B cell (primary cell): ENCODE data around the gene FRMPD4. TPM values are rescaled to one million over a fixed set of nuclear protein-coding genes. Genes with fewer than 3 reads are reported as not detected.

Experiments
- ATAC-seq: fragments of 200-7000 bp; cut with Tn5 transposase; one replicate; pipeline ENCODE4 v1.10.0; 2021; ENCODE audit warnings: low read depth, mild to moderate bottlenecking, moderate number of reproducible peaks, moderate library complexity
- CTCF ChIA-PET: fragments of 350-600 bp; sonication (Branson Sonifier 250); formaldehyde crosslinking; loops from one replicate; lab custom pipeline; 2021; ENCODE audit warnings: antibody characterized with exemption, inconsistent platforms; lab: Charles Lee
- POLR2A ChIA-PET: fragments of 350-600 bp; sonication (Branson Sonifier 250); formaldehyde crosslinking; loops from one replicate; lab custom pipeline; 2021; ENCODE audit warnings: antibody characterized with exemption; lab: Charles Lee
- DNase-seq: peaks from one replicate; pipeline ENCODE4 v3.0.0; 2013
- H2AFZ ChIP-seq: 2 replicates; pipeline ENCODE4 v1.6.1; 2012; ENCODE audit warnings: mild to moderate bottlenecking, low read depth, low read length; ENCODE audit not compliant: insufficient read depth, poor library complexity, severe bottlenecking
- H3K27ac ChIP-seq, 2 donors: 1 replicate in 1 of 2; 2 replicates in 1 of 2; pipeline ENCODE4 v1.5.1; 2012 to 2013; ENCODE audit warnings: low read length in 2 of 2, mild to moderate bottlenecking in 2 of 2, moderate library complexity in 1 of 2
- H3K27me3 ChIP-seq, 4 experiments: fragments of 200-600 bp in 1 of 4; sonication (generic) in 1 of 4; replicated peaks in 1 of 4; 1 replicate in 2 of 4; 2 replicates in 2 of 4; pipeline versions ENCODE4 v1.6.1 to v1.7.0; 2013 to 2016; ENCODE audit warnings: low read length in 3 of 4, mild to moderate bottlenecking in 2 of 4, mixed read lengths in 1 of 4, moderate library complexity in 1 of 4; ENCODE audit not compliant: insufficient read depth in 4 of 4, control insufficient read depth in 3 of 4; ENCODE audit errors: control extremely low read depth in 1 of 4
- H3K36me3 ChIP-seq, 2 experiments: replicated peaks in 1 of 2; 1 replicate in 1 of 2; 2 replicates in 1 of 2; pipeline versions ENCODE4 v1.6.1 to v1.7.1; 2013; ENCODE audit warnings: low read length in 1 of 2; ENCODE audit not compliant: insufficient read depth in 2 of 2, control insufficient read depth in 1 of 2; ENCODE audit errors: control extremely low read depth in 1 of 2, extremely low read depth in 1 of 2
- H3K4me1 ChIP-seq, 2 donors: fragments of 200-600 bp in 1 of 2; sonication (generic) in 1 of 2; 1 replicate in 1 of 2; 2 replicates in 1 of 2; pipeline versions ENCODE4 v1.5.1 to v1.6.1; 2013 to 2017; ENCODE audit warnings: low read length in 2 of 2; ENCODE audit not compliant: control insufficient read depth in 2 of 2, insufficient read depth in 2 of 2
- H3K4me2 ChIP-seq: replicated peaks from 2 replicates; pipeline ENCODE3; 2012; ENCODE audit warnings: mild to moderate bottlenecking, low read depth, low read length; ENCODE audit not compliant: poor library complexity, severe bottlenecking
- H3K4me3 ChIP-seq, 5 experiments: fragments of 200-600 bp in 1 of 5; sonication (generic) in 1 of 5; 1 replicate in 3 of 5; 2 replicates in 2 of 5; pipeline versions ENCODE4 v1.5.1 to v1.7.0; 2011 to 2016; ENCODE audit warnings: low read length in 4 of 5, mild to moderate bottlenecking in 4 of 5, low read depth in 2 of 5, control low read depth in 1 of 5, moderate library complexity in 1 of 5; ENCODE audit not compliant: insufficient read depth in 1 of 5; ENCODE audit errors: control extremely low read depth in 1 of 5, extremely low read depth in 1 of 5
- H3K79me2 ChIP-seq: fragments of 200-600 bp; sonication (generic); one replicate; pipeline ENCODE4 v1.6.0; 2016; ENCODE audit warnings: low read length; ENCODE audit not compliant: control insufficient read depth, insufficient read depth
- H3K9ac ChIP-seq: fragments of 200-600 bp; sonication (generic); 2 replicates; pipeline ENCODE4 v1.6.1; 2017; ENCODE audit warnings: mild to moderate bottlenecking, low read length, moderate library complexity
- H3K9me3 ChIP-seq, 3 donors: one replicate each; pipeline versions ENCODE4 v1.6.1 to v1.7.1; 2013; ENCODE audit warnings: low read length in 2 of 3; ENCODE audit not compliant: control insufficient read depth in 2 of 3, insufficient read depth in 1 of 3; ENCODE audit errors: control extremely low read depth in 1 of 3
- H4K20me1 ChIP-seq: 2 replicates; pipeline ENCODE4 v1.6.0; 2012; ENCODE audit warnings: mild to moderate bottlenecking, low read length; ENCODE audit not compliant: insufficient read depth, control insufficient read depth, poor library complexity, severe bottlenecking
- H3K27ac Mint-ChIP-seq: one replicate; pipeline ENCODE4 v1.8.0; 2021; ENCODE audit warnings: mixed read lengths
- H3K27me3 Mint-ChIP-seq: one replicate; pipeline ENCODE4 v1.8.0; 2021; ENCODE audit warnings: mixed read lengths
- H3K4me1 Mint-ChIP-seq: one replicate; pipeline ENCODE4 v1.8.0; 2021; ENCODE audit warnings: mixed read lengths
- H3K4me3 Mint-ChIP-seq: one replicate; pipeline ENCODE4 v1.8.0; 2021; ENCODE audit warnings: mixed read lengths
- H3K9me3 Mint-ChIP-seq: one replicate; pipeline ENCODE4 v1.8.0; 2022; ENCODE audit warnings: mixed read lengths; ENCODE audit not compliant: insufficient read depth
- EZH2 ChIP-seq: IDR thresholded peaks from 2 replicates; pipeline ENCODE4 v1.6.1; 2012; ENCODE audit warnings: borderline replicate concordance, low read depth, mild to moderate bottlenecking, moderate library complexity, low read length; ENCODE audit not compliant: insufficient read depth, poor library complexity, severe bottlenecking
- WGBS: methylation state at CpG from one replicate; pipeline ENCODE4 v1.1.5; 2013; ENCODE audit warnings: missing lambda C conversion rate; ENCODE audit not compliant: insufficient coverage; 5-methylcytosine and 5-hydroxymethylcytosine counted together
- intact Hi-C: fragments of 100-400 bp; cut with micrococcal nuclease; formaldehyde crosslinking; loops from one replicate; pipeline ENCODE4 v1.10.0; 2022
- polyA plus RNA-seq: library from polyadenylated mRNA; depleted of rRNA; stranded (reverse); fragments of >200 nt; gene quantifications from 2 replicates; pipeline ENCODE4 v1.2.3, GENCODE V29; 2012
- total RNA-seq, 2 donors: library from RNA; stranded (reverse); fragments of 120-200 nt in 1 of 2; gene quantifications; 1 replicate in 1 of 2; 2 replicates in 1 of 2; pipeline versions ENCODE4 v1.2.3 to v1.2.4, GENCODE V29; 2013 to 2022
- TF ChIP-seq, protein P1 (sequence below): fragments of 200-600 bp; IDR thresholded peaks from one replicate; pipeline ENCODE4 v1.8.0; 2022; ENCODE audit warnings: antibody characterized with exemption, mild to moderate bottlenecking

Gene FRMPD4
- total and polyA plus RNA-seq, 2 donors (not counting 1 experiment from before 2014, with no cell fraction given): not detected

DNA sequence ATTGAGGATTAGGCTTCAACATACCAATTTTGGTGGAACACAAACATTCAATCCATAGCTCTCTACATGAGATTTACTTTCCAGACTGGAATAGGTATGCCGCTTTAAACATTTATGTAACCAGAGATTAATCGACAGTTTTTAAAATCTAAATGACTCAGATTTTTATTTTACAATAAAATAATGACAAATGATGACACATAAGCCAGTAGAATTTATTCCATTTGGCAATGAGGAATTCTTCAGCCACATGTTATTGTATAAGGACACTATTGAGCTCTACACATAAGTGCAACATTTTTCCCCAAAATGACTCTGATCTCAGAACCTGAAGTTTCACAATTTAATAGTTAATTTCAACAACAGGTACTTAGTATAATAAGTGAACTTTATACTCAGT, 425.9 kb downstream of the FRMPD4 start:
- Mint-ChIP-seq H3K4me1 (peaks cover 2% of the 10 kb centered on the region), H3K27me3 (peaks cover under 1% of the 10 kb centered on the region), H3K27ac (no peak overlapping the region), H3K9me3 (no peaks in the 10 kb centered on the region), H3K4me3 (no peak overlapping the region)
- H3K4me1 ChIP-seq: peaks cover 0 to 3% of the 10 kb centered on the region in 2 donors
- no peak for ATAC-seq
- H3K9ac ChIP-seq: no peak overlapping the region
- intact Hi-C loops: no loop called here
- ChIA-PET CTCF (interaction anchor here (0.7 kb wide), 1 partner anchor 483 kb away, joined by 3 read pairs; no protein-coding TSS in a partner anchor), POLR2A (no interaction called here)
- no peak overlapping the region for H3K4me2 ChIP-seq
- H3K27me3 ChIP-seq: no peaks in the 10 kb centered on the region
- H2AFZ ChIP-seq: no peak overlapping the region
- no peaks in the 10 kb centered on the region for H3K36me3 ChIP-seq
- DNase-seq: no peak
- no peak for TF ChIP-seq EZH2
- TF ChIP-seq, protein P1, sequence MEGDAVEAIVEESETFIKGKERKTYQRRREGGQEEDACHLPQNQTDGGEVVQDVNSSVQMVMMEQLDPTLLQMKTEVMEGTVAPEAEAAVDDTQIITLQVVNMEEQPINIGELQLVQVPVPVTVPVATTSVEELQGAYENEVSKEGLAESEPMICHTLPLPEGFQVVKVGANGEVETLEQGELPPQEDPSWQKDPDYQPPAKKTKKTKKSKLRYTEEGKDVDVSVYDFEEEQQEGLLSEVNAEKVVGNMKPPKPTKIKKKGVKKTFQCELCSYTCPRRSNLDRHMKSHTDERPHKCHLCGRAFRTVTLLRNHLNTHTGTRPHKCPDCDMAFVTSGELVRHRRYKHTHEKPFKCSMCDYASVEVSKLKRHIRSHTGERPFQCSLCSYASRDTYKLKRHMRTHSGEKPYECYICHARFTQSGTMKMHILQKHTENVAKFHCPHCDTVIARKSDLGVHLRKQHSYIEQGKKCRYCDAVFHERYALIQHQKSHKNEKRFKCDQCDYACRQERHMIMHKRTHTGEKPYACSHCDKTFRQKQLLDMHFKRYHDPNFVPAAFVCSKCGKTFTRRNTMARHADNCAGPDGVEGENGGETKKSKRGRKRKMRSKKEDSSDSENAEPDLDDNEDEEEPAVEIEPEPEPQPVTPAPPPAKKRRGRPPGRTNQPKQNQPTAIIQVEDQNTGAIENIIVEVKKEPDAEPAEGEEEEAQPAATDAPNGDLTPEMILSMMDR: no peak
- no peaks in the 10 kb centered on the region for H3K79me2 ChIP-seq
- no peaks in the 10 kb centered on the region for H3K9me3 ChIP-seq
- no peaks in the 10 kb centered on the region for H4K20me1 ChIP-seq
- H3K27ac ChIP-seq: no peak overlapping the region
- WGBS: no CpG with 5 or more reads among the region's 2 CpGs
- H3K4me3 ChIP-seq: no peak overlapping the region

DNA sequence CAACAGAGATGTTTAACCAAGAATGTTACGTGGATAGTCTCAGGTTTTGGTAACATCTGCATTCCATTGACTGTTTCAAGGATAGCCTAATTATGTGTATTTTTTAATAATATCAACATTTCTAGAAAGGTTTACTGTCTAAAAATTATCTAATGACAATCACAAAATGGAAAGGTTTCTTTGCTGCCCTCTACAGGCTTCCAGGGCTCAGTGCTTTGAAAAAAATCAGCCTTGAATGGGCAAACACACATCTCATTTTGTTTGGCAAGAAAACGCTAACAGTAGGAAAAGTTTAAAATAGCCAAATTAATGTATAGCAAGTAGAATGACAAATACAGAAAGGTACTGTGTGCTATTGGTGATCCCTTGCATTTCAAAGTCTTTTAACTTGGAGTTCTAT, 429.6 kb downstream of the FRMPD4 start:
- no peak overlapping the region for H3K27ac Mint-ChIP-seq
- H3K27me3 ChIP-seq: no peaks in the 10 kb centered on the region
- H3K4me2 ChIP-seq: no peak overlapping the region
- ATAC-seq (no peak), DNase-seq (peak; percentile 29)
- H3K27me3 Mint-ChIP-seq: no peaks in the 10 kb centered on the region
- no peaks in the 10 kb centered on the region for H3K9me3 Mint-ChIP-seq
- H3K9me3 ChIP-seq: no peaks in the 10 kb centered on the region
- intact Hi-C loops: no loop called here
- no peak overlapping the region for H3K4me3 Mint-ChIP-seq
- peak overlapping the region; percentile 14 for H2AFZ ChIP-seq
- no peaks in the 10 kb centered on the region for H3K79me2 ChIP-seq
- H3K9ac ChIP-seq: no peak overlapping the region
- H3K4me1 Mint-ChIP-seq: peaks cover 3% of the 10 kb centered on the region
- H4K20me1 ChIP-seq: no peaks in the 10 kb centered on the region
- ChIA-PET CTCF (interaction anchor here (0.9 to 1.2 kb wide), 2 partner anchors 487 to 780 kb away, joined by 3 to 4 read pairs; no protein-coding TSS in a partner anchor), POLR2A (no interaction called here)
- TF ChIP-seq, protein P1: peak; percentile 75
- TF ChIP-seq EZH2: no peak
- H3K27ac ChIP-seq: no peak overlapping the region
- WGBS: no CpG with 5 or more reads among the region's 2 CpGs
- peaks cover 0 to 3% of the 10 kb centered on the region in 2 donors for H3K4me1 ChIP-seq
- H3K4me3 ChIP-seq: no peak overlapping the region
- H3K36me3 ChIP-seq: no peaks in the 10 kb centered on the region
